ENCODE measurements around the gene SERPINB11. TPM values are rescaled to one million over a fixed set of nuclear protein-coding genes. Genes with fewer than 3 reads are reported as not detected.
A peak's percentile ranks its signal among the peaks of the same experiment; 100 is the strongest.
"Not testable (repeated sequence)": the region's sequence is repeated elsewhere in the genome, so short reads cannot be mapped to it uniquely, and the experiment has no call there.

Gene SERPINB11
- total RNA-seq (2021; fragmentation: NEBNext Ultra II Directional; extraction: Animal tissue kit (Norgen Biotek cat#: 25700)) = not detected
- long read RNA-seq = 0 reads

GRCh38 chr18:63702660-63703059, at the start of gene SERPINB11:
SERPINB11 (plus strand) TSS chr18:63702960; CDS start chr18:63710194, 7,234 bp downstream.
- H3K27ac Mint-ChIP-seq = no peak within 1 kb of the TSS
- peaks cover 34% of the 10 kb centered on the region for H3K4me1 Mint-ChIP-seq (ENCODE audit: low read depth)
- H3K27me3 Mint-ChIP-seq (ENCODE audit: insufficient read depth) = no peaks in the 10 kb centered on the region
- no peak within 1 kb of the TSS for H3K4me3 Mint-ChIP-seq
- H3K36me3 Mint-ChIP-seq (ENCODE audit: low read depth) = peaks cover 11% of the 10 kb centered on the region
- no peak for DNase-seq
- TF ChIP-seq CTCF (IDR thresholded peaks at IDR 0.05) = no peak
- H3K9me3 Mint-ChIP-seq = no peaks in the 10 kb centered on the region

- not testable (repeated sequence) for H3K27me3 Mint-ChIP-seq (ENCODE audit: insufficient read depth); H3K27ac Mint-ChIP-seq; H3K9me3 Mint-ChIP-seq; H3K36me3 Mint-ChIP-seq (ENCODE audit: low read depth); DNase-seq
- Mint-ChIP-seq H3K4me1 (ENCODE audit: low read depth) (peaks cover 43% of the 10 kb centered on the region), H3K4me3 (peak overlapping the region; percentile 38)
Measured at GRCh38 chr18:63658920-63659319, 43.8 kb upstream of the SERPINB11 start.

DNA sequence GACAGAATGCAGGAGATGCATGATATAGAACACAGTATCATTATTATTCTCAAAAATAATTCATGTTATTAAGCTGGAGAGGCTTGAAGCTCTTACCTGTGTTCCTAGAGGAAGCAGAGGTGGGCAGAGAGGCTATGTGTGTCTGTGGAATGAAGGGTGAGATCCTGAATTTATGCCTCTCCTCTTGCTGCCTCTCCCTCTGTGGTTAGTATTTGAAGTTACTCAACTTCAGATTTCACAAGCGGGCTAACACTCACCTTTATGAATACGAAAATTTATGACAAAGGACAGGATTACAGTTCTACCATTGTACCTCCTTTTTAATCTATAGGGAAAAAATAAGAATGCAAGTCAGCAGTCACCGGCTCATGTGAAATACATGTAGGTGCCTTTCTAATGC, 41.0 kb upstream of the SERPINB11 start, which contains the start of gene SERPINB3:
TSS of gene SERPINB3 (minus strand) at position 144 of the 400 bp plus-strand sequence. CDS start 677 bp downstream, outside the sequence.
- not testable (repeated sequence) for H3K4me3 Mint-ChIP-seq; H3K27me3 Mint-ChIP-seq (ENCODE audit: insufficient read depth); H3K36me3 Mint-ChIP-seq (ENCODE audit: low read depth); H3K27ac Mint-ChIP-seq; H3K9me3 Mint-ChIP-seq; DNase-seq
- peaks cover 38% of the 10 kb centered on the region for H3K4me1 Mint-ChIP-seq (ENCODE audit: low read depth)

- H3K27ac Mint-ChIP-seq = no peak overlapping the region
- peaks cover 7% of the 10 kb centered on the region; the same call in 1 of the 2 replicates for H3K36me3 Mint-ChIP-seq (ENCODE audit: low read depth)
- peaks cover 17% of the 10 kb centered on the region for H3K4me1 Mint-ChIP-seq (ENCODE audit: low read depth)
- no peaks in the 10 kb centered on the region for H3K27me3 Mint-ChIP-seq (ENCODE audit: insufficient read depth)
- TF ChIP-seq CTCF (IDR thresholded peaks at IDR 0.05) = no peak
- H3K9me3 Mint-ChIP-seq = peaks cover 8% of the 10 kb centered on the region
- no peak overlapping the region for H3K4me3 Mint-ChIP-seq
- DNase-seq = no peak
Measured at GRCh38 chr18:63664571-63664970, 38.2 kb upstream of the SERPINB11 start.

DNA sequence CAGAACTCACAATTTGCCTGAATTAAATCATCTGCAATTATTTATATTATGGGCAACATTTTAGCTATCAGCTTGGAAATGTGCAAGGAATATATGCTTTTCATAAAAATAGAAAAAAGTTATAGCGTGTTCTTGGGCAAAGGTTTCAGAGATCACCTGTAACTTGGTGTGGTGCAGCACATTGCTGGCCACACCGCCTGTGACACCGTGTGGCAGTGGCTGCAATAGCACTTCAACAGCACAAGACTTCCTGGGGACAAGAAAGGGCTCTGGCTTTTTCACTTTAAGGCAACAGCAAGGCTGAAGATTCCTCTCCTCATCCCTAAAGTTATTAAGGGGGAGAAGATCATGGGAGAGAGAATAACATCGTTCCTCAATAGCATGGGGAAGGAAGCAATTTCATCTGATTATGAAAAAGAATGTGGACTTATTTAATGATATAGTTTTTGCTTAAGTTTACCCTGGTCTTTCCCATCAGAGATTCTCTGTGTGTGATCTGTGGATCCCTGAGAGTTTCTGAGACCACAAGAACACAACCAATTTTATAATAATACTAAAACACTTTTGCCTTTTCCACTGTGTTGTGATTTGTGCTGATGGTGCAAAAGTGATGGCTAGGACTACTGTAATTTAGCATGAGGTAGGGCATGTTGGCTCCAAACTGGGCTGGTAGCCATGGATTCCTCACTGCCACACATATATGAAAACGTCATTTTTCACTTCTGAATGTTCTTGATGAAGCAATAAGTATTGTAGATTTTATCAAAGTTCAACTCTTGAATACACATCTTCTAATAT, 26.0 kb upstream of the SERPINB11 start:
- H3K4me3 Mint-ChIP-seq = no peak overlapping the region
- H3K9me3 Mint-ChIP-seq = peaks cover 3% of the 10 kb centered on the region
- no peak for DNase-seq
- peaks cover 8% of the 10 kb centered on the region for H3K36me3 Mint-ChIP-seq (ENCODE audit: low read depth)
- peaks cover 32% of the 10 kb centered on the region for H3K4me1 Mint-ChIP-seq (ENCODE audit: low read depth)
- no peaks in the 10 kb centered on the region for H3K27me3 Mint-ChIP-seq (ENCODE audit: insufficient read depth)
- peak overlapping the region; percentile 70 for H3K27ac Mint-ChIP-seq
- peak; percentile 77 for TF ChIP-seq CTCF (IDR thresholded peaks at IDR 0.05)

DNA sequence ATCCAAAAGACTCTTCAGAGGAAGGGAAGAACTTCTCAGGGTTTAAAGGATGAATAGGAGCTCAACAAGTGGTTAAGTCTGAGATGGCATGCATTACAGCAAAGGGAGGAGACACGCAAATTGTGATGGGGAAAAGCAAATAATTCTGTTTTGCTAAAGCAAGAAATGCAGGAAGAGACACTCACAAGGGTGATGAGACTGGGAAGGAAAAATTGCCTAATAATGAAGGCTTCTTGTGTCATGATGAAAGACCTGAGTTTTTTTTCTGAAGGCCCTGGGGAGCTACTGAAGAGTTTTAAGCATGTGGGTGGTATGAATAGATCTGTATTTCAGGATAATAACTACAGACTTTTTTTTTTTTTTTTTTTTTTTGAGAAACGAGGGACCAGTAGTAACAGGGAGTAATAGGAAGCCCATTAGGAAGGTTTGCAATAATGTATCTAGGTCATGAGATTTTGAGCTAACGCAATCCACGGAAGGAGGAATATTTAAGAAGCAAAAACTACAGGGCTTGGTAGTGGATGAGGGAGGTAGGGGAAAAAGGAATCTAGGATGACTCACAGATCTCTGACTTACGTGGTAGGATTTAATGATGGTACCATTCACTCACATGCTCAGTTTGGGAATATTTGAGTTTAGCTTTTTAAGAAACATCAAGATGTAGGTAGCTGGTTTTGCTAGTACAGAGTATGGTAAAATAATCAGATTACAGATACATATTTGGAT, 25.1 kb upstream of the SERPINB11 start:
- Mint-ChIP-seq H3K4me3 (no peak overlapping the region; the same call in 1 of the 2 replicates), H3K9me3 (no peaks in the 10 kb centered on the region), H3K4me1 (ENCODE audit: low read depth) (peaks cover 41% of the 10 kb centered on the region), H3K27ac (peak overlapping the region; percentile 70), H3K36me3 (ENCODE audit: low read depth) (peaks cover 5% of the 10 kb centered on the region; the same call in 1 of the 2 replicates), H3K27me3 (ENCODE audit: insufficient read depth) (no peaks in the 10 kb centered on the region)
- no peak for DNase-seq
- TF ChIP-seq CTCF (IDR thresholded peaks at IDR 0.05) = no peak
